ENCODE data around the gene DPY19L3. TPM values are rescaled to one million over a fixed set of nuclear protein-coding genes. Genes with fewer than 3 reads are reported as not detected.
"Not testable (repeated sequence)": the region's sequence is repeated elsewhere in the genome, so short reads cannot be mapped to it uniquely, and the experiment has no call there.

DPY19L3 gene
- total and polyA plus RNA-seq, 8 donors: 5.9 to 31.0 (median 14.6) TPM

- no peak overlapping the region for H3K27ac ChIP-seq
- no peak overlapping the region for H3K4me3 ChIP-seq
- H3K4me1 ChIP-seq: no peaks in the 10 kb centered on the region
- H3K36me3 ChIP-seq: peaks cover 3 to 14% (median 5%) of the 10 kb centered on the region in 3 donors
- 92 to 94% methylated on average over 13 of the region's 13 CpGs for WGBS, 2 donors
- H3K9me3 ChIP-seq: no peaks in the 10 kb centered on the region
- TF ChIP-seq CTCF (IDR thresholded peaks at IDR 0.05): no peak
- H3K27me3 ChIP-seq: no peaks in the 10 kb centered on the region
- intact Hi-C loops (cut with DNase I): no loop called here
- FAIRE-seq: no peak
- DNase-seq: no peak
- ATAC-seq: no peak
Measured at GRCh38 chr19:32480321-32480720, 74.8 kb downstream of the DPY19L3 start.

- 75 to 81% methylated on average over 4 of the region's 4 CpGs for WGBS, 2 donors
- no peak overlapping the region for H3K27ac ChIP-seq
- DNase-seq (no peak), ATAC-seq (no peak), FAIRE-seq (no peak)
- no peaks in the 10 kb centered on the region for H3K9me3 ChIP-seq
- H3K4me3 ChIP-seq: no peak overlapping the region
- peaks cover 3 to 26% (median 5%) of the 10 kb centered on the region in 3 donors for H3K36me3 ChIP-seq
- no peaks in the 10 kb centered on the region for H3K27me3 ChIP-seq
- no peaks in the 10 kb centered on the region for H3K4me1 ChIP-seq
- no peak for TF ChIP-seq CTCF (IDR thresholded peaks at IDR 0.05)
- intact Hi-C loops (cut with DNase I): no loop called here
Measured at GRCh38 chr19:32483574-32483973, 78.0 kb downstream of the DPY19L3 start.

GRCh38 chr19:32489971-32490370 lies 84.4 kb downstream of the DPY19L3 start:
- no peak for TF ChIP-seq CTCF (IDR thresholded peaks at IDR 0.05)
- intact Hi-C loops (cut with DNase I): no loop called here
- H3K36me3 ChIP-seq: peaks cover 0 to 12% (median 0%) of the 10 kb centered on the region in 3 donors
- no peak for DNase-seq
- FAIRE-seq: no peak
- no peaks in the 10 kb centered on the region for H3K4me1 ChIP-seq
- no peak for ATAC-seq
- no peaks in the 10 kb centered on the region for H3K27me3 ChIP-seq
- 94 to 96% methylated on average over 2 of the region's 2 CpGs for WGBS, 2 donors
- H3K4me3 ChIP-seq: no peak overlapping the region
- no peaks in the 10 kb centered on the region for H3K9me3 ChIP-seq
- H3K27ac ChIP-seq: no peak overlapping the region

- H3K4me3 ChIP-seq: no peak overlapping the region
- TF ChIP-seq CTCF (IDR thresholded peaks at IDR 0.05): no peak
- H3K9me3 ChIP-seq: no peaks in the 10 kb centered on the region
- no peak overlapping the region for H3K27ac ChIP-seq
- no peak for DNase-seq
- H3K36me3 ChIP-seq: no peaks in the 10 kb centered on the region
- no peaks in the 10 kb centered on the region for H3K4me1 ChIP-seq
- WGBS, 2 donors: 72 to 75% methylated on average over 9 of the region's 9 CpGs
- FAIRE-seq: no peak
- no peak for ATAC-seq
- no peaks in the 10 kb centered on the region for H3K27me3 ChIP-seq
- intact Hi-C loops (cut with DNase I): no loop called here
Measured at GRCh38 chr19:32497391-32497790, 91.8 kb downstream of the DPY19L3 start.

GRCh38 chr19:32498648-32499200 lies 93.2 kb downstream of the DPY19L3 start:
- FAIRE-seq (no peak), ATAC-seq (no peak), DNase-seq (no peak)
- Histone ChIP-seq H3K9me3 (no peaks in the 10 kb centered on the region), H3K4me1 (no peaks in the 10 kb centered on the region), H3K4me3 (no peak overlapping the region), H3K27me3 (no peaks in the 10 kb centered on the region), H3K36me3 (no peaks in the 10 kb centered on the region), H3K27ac (no peak overlapping the region)
- no peak for TF ChIP-seq CTCF (IDR thresholded peaks at IDR 0.05)
- intact Hi-C loops (cut with DNase I): no loop called here
- 41 to 42% methylated on average over 6 of the region's 6 CpGs for WGBS, 2 donors

- H3K27me3 ChIP-seq; H3K9me3 ChIP-seq; H3K27ac ChIP-seq; H3K36me3 ChIP-seq; FAIRE-seq; ATAC-seq; H3K4me1 ChIP-seq; intact Hi-C loops (cut with DNase I); DNase-seq; H3K4me3 ChIP-seq: not testable (repeated sequence)
- WGBS, 2 donors: 71 to 82% methylated on average over 4 of the region's 4 CpGs
Measured at GRCh38 chr19:32512498-32512897, 106.9 kb downstream of the DPY19L3 start.
